IMR-90 (cell line): ENCODE data around the gene CFAP91. TPM values are rescaled to one million over a fixed set of nuclear protein-coding genes. Genes with fewer than 3 reads are reported as not detected.
A peak's percentile ranks its signal among the peaks of the same experiment; 100 is the strongest.

Experiments used
- ATAC-seq: fragments of 200-7000 bp; cut with Tn5 transposase; 2 replicates; pipeline ENCODE4 v1.9.1; 2020; ENCODE audit warnings: low read depth, mild to moderate bottlenecking, moderate library complexity
- BruUV-seq: library from RNA; stranded (reverse); fragments of 400-500 nt; replicated peaks from 2 replicates; lab custom pipeline; 2021; lab: Mats Ljungman, UMichigan
- CTCF ChIA-PET: fragments of 300-600 bp; formaldehyde crosslinking; extraction: SDS; loops from one replicate; lab custom pipeline; 2021; ENCODE audit warnings: antibody characterized with exemption; lab: Yijun Ruan, JAX
- POLR2A ChIA-PET: fragments of 300-600 bp; sonication (Branson Sonifier 250); formaldehyde crosslinking; loops from one replicate; lab custom pipeline; 2022; ENCODE audit warnings: antibody characterized with exemption; ENCODE audit not compliant: unreplicated experiment; lab: Charles Lee
- DNase-seq: peaks from one replicate; pipeline ENCODE4 v3.0.0; 2013
- H2AFZ ChIP-seq: replicated peaks from 2 replicates; pipeline ENCODE3; 2013; ENCODE audit warnings: low read length, mild to moderate bottlenecking; ENCODE audit not compliant: poor library complexity
- H2AK5ac ChIP-seq: 2 replicates; pipeline ENCODE4 v1.6.1; 2013; ENCODE audit warnings: low read depth, low read length, inconsistent platforms
- H2AK9ac ChIP-seq: replicated peaks from 2 replicates; pipeline ENCODE3; 2013; ENCODE audit warnings: mild to moderate bottlenecking, low read depth, low read length, moderate library complexity; ENCODE audit not compliant: poor library complexity
- H2BK120ac ChIP-seq: 2 replicates; pipeline ENCODE4 v1.6.1; 2013; ENCODE audit warnings: low read depth, low read length, inconsistent platforms
- H2BK15ac ChIP-seq: 3 replicates; pipeline ENCODE4 v1.6.1; 2013; ENCODE audit warnings: low read depth, low read length, inconsistent platforms
- H2BK20ac ChIP-seq: 2 replicates; pipeline ENCODE4 v1.6.1; 2013; ENCODE audit warnings: low read depth, mild to moderate bottlenecking, inconsistent platforms, low read length, moderate library complexity
- H2BK5ac ChIP-seq: 2 replicates; pipeline ENCODE4 v1.6.1; 2013; ENCODE audit warnings: mild to moderate bottlenecking, low read depth, low read length, inconsistent platforms; ENCODE audit not compliant: poor library complexity, severe bottlenecking
- H3K14ac ChIP-seq: replicated peaks from 2 replicates; pipeline ENCODE4 v1.6.1; 2013; ENCODE audit warnings: low read depth, low read length, inconsistent platforms
- H3K18ac ChIP-seq: 2 replicates; pipeline ENCODE4 v1.6.1; 2013; ENCODE audit warnings: low read depth, low read length, control low read depth
- H3K23ac ChIP-seq: 2 replicates; pipeline ENCODE4 v1.6.1; 2013; ENCODE audit warnings: low read depth, low read length, inconsistent platforms
- H3K27ac ChIP-seq: 2 replicates; pipeline ENCODE4 v1.5.1; 2013; ENCODE audit warnings: mild to moderate bottlenecking, control low read depth, low read length; ENCODE audit not compliant: insufficient read depth
- H3K27me3 ChIP-seq: 2 replicates; pipeline ENCODE4 v1.6.1; 2013; ENCODE audit warnings: low read length; ENCODE audit not compliant: control insufficient read depth, insufficient read depth
- H3K36me3 ChIP-seq: 2 replicates; pipeline ENCODE4 v1.6.1; 2013; ENCODE audit warnings: low read length, mixed read lengths; ENCODE audit not compliant: control insufficient read depth, insufficient read depth
- H3K4ac ChIP-seq: 2 replicates; pipeline ENCODE4 v1.6.1; 2013; ENCODE audit warnings: low read depth, low read length, inconsistent platforms
- H3K4me1 ChIP-seq: 2 replicates; pipeline ENCODE4 v1.6.1; 2013; ENCODE audit warnings: low read length, mixed read lengths; ENCODE audit not compliant: control insufficient read depth, insufficient read depth
- H3K4me2 ChIP-seq: 2 replicates; pipeline ENCODE4 v1.6.1; 2013; ENCODE audit warnings: low read depth, mild to moderate bottlenecking, control low read depth, low read length, moderate library complexity
- H3K4me3 ChIP-seq: 2 replicates; pipeline ENCODE4 v1.5.1; 2013; ENCODE audit warnings: low read depth, mild to moderate bottlenecking, control low read depth, low read length, moderate library complexity; ENCODE audit not compliant: insufficient read depth
- H3K56ac ChIP-seq: 2 replicates; pipeline ENCODE4 v1.6.1; 2013; ENCODE audit warnings: low read length, inconsistent platforms; ENCODE audit not compliant: insufficient read depth; ENCODE audit errors: extremely low read depth
- H3K79me1 ChIP-seq, 2 experiments: 2 replicates each; pipeline ENCODE4 v1.6.1; 2013; ENCODE audit warnings: low read length in 2 of 2, inconsistent platforms in 1 of 2, low read depth in 1 of 2
- H3K9ac ChIP-seq: 2 replicates; pipeline ENCODE4 v1.6.1; 2013; ENCODE audit warnings: low read depth, low read length, control low read depth
- H3K9me1 ChIP-seq: 2 replicates; pipeline ENCODE4 v1.6.1; 2013; ENCODE audit warnings: low read length, inconsistent platforms; ENCODE audit not compliant: insufficient read depth
- H3K9me3 ChIP-seq: 2 replicates; pipeline ENCODE4 v1.6.1; 2013; ENCODE audit warnings: low read length; ENCODE audit not compliant: control insufficient read depth, insufficient read depth
- H4K20me1 ChIP-seq: 2 replicates; pipeline ENCODE4 v1.6.1; 2013; ENCODE audit warnings: low read length, inconsistent platforms; ENCODE audit not compliant: insufficient read depth
- H4K5ac ChIP-seq: 2 replicates; pipeline ENCODE4 v1.6.1; 2013; ENCODE audit warnings: mild to moderate bottlenecking, low read depth, low read length, control low read depth
- H4K8ac ChIP-seq, 2 experiments: 2 replicates each; pipeline ENCODE4 v1.6.1; 2013; ENCODE audit warnings: low read depth in 2 of 2, low read length in 2 of 2, control low read depth in 1 of 2, inconsistent platforms in 1 of 2
- H4K91ac ChIP-seq: 2 replicates; pipeline ENCODE4 v1.6.1; 2013; ENCODE audit warnings: low read depth, low read length, inconsistent platforms; ENCODE audit not compliant: insufficient read depth
- CEBPB ChIP-seq: IDR thresholded peaks from 2 replicates; pipeline ENCODE4 v1.6.1; 2012; ENCODE audit warnings: low read depth, low read length, improper control_type of control experiment
- CTCF ChIP-seq: conservative IDR thresholded peaks from 2 replicates; pipeline ENCODE4 v1.5.1; 2012; ENCODE audit warnings: mild to moderate bottlenecking, low read depth, low read length, improper control_type of control experiment
- FOS ChIP-seq: fragments of 150-350 bp; IDR thresholded peaks from 2 replicates; pipeline ENCODE4 v1.6.1; 2016; ENCODE audit warnings: low read depth, low read length
- MAZ ChIP-seq: IDR thresholded peaks from 2 replicates; pipeline ENCODE4 v1.6.1; 2012; ENCODE audit warnings: low read depth, mild to moderate bottlenecking, low read length, improper control_type of control experiment, moderate library complexity, borderline replicate concordance
- MXI1 ChIP-seq: IDR thresholded peaks from 2 replicates; pipeline ENCODE4 v1.6.1; 2012; ENCODE audit warnings: low read depth, mild to moderate bottlenecking, low read length, moderate library complexity, borderline replicate concordance
- NFE2L2 ChIP-seq: fragments of 150-350 bp; IDR thresholded peaks from 2 replicates; pipeline ENCODE4 v1.6.1; 2016; ENCODE audit warnings: low read depth, mild to moderate bottlenecking, low read length
- RFX5 ChIP-seq: IDR thresholded peaks from 2 replicates; pipeline ENCODE4 v1.8.0; 2012; ENCODE audit warnings: low read depth, mild to moderate bottlenecking, low read length, moderate library complexity
- SMC3 ChIP-seq: fragments of 150-350 bp; IDR thresholded peaks from 2 replicates; pipeline ENCODE4 v1.6.1; 2016; ENCODE audit warnings: low read depth, mild to moderate bottlenecking, antibody characterized with exemption, low read length, moderate library complexity
- WGBS, 2 experiments: methylation state at CpG; one replicate each; pipeline versions ENCODE4 v1.1.5 to v1.1.7; 2013; ENCODE audit warnings: missing lambda C conversion rate in 2 of 2; ENCODE audit not compliant: insufficient read length in 1 of 2; ENCODE audit errors: extremely low coverage in 2 of 2; 5-methylcytosine and 5-hydroxymethylcytosine counted together
- dilution Hi-C: fragments of 300-500 bp; cut with HindIII; formaldehyde crosslinking; loops from one replicate; pipeline ENCODE4 v1.14.3; 2018; ENCODE audit warnings: low sequenced_read_pairs; ENCODE audit not compliant: unreplicated experiment
- in situ Hi-C: fragments of 300-500 bp; cut with MboI; formaldehyde crosslinking; loops from 3 replicates; pipeline ENCODE4 v1.14.3; 2019; ENCODE audit warnings: low sequenced_read_pairs, inconsistent platforms, mixed read lengths
- intact Hi-C: fragments of 100-400 bp; cut with micrococcal nuclease; formaldehyde crosslinking; loops from 2 replicates; pipeline ENCODE4 v1.10.0; 2022
- polyA plus RNA-seq, 3 experiments: library from polyadenylated mRNA; depleted of rRNA; stranded (reverse); fragments of >200 nt; gene quantifications; 2 replicates each; pipeline ENCODE4 v1.2.3, GENCODE V29; 2012; ENCODE audit warnings: low replicate concordance in 1 of 3
- total RNA-seq: library from RNA; depleted of rRNA; stranded (reverse); fragments of >200 nt; gene quantifications from 2 replicates; pipeline ENCODE4 v1.2.3, GENCODE V29; 2012
- TF ChIP-seq, protein P1 (sequence below): fragments of 150-350 bp; IDR thresholded peaks from 2 replicates; pipeline ENCODE4 v1.6.1; 2017; ENCODE audit warnings: mild to moderate bottlenecking, antibody characterized with exemption, low read length, low read depth

CFAP91 gene
- total and polyA plus RNA-seq, 2 of the 4 experiments (the other 2 are of a cell fraction): not detected

GRCh38 chr3:119664850-119665379, 37.9 kb upstream of the CFAP91 start:
- H3K27ac ChIP-seq: no peak overlapping the region
- H4K5ac ChIP-seq: no peak overlapping the region
- H3K14ac ChIP-seq: no peak overlapping the region
- no peak overlapping the region for H4K8ac ChIP-seq
- no peak overlapping the region for H3K9ac ChIP-seq
- no peak overlapping the region for H2AK9ac ChIP-seq
- no peak overlapping the region for H3K18ac ChIP-seq
- H3K23ac ChIP-seq: no peak overlapping the region
- H3K4ac ChIP-seq: no peak overlapping the region
- WGBS, 2 experiments: no CpG with 5 or more reads among the region's 4 CpGs
- no peak overlapping the region for H3K4me3 ChIP-seq
- H3K56ac ChIP-seq: no peak overlapping the region
- H3K4me2 ChIP-seq: no peak overlapping the region
- in situ Hi-C loops (no loop called here), dilution Hi-C loops (no loop called here), intact Hi-C loops (no loop called here)
- no peaks in the 10 kb centered on the region for H3K79me1 ChIP-seq
- H2BK20ac ChIP-seq: no peak overlapping the region
- H3K36me3 ChIP-seq: no peaks in the 10 kb centered on the region
- POLR2A ChIA-PET: no interaction called here
- no peak overlapping the region for H4K91ac ChIP-seq
- no peaks in the 10 kb centered on the region for H3K27me3 ChIP-seq
- H2AK5ac ChIP-seq: no peak overlapping the region
- no peak overlapping the region for H2BK5ac ChIP-seq
- peaks cover 2% of the 10 kb centered on the region; the same call in 1 of the 2 replicates for H3K4me1 ChIP-seq
- no peak overlapping the region for H2AFZ ChIP-seq
- no peak overlapping the region for H2BK15ac ChIP-seq
- no peaks in the 10 kb centered on the region for H3K9me1 ChIP-seq
- no peaks in the 10 kb centered on the region for H3K9me3 ChIP-seq
- BruUV-seq: no TSS peak
- no peaks in the 10 kb centered on the region for H4K20me1 ChIP-seq
- CTCF ChIA-PET: interaction anchor here (0.5 kb wide), 1 partner anchor 490 kb away, joined by 4 read pairs; no protein-coding TSS in a partner anchor
- no peak overlapping the region for H2BK120ac ChIP-seq
- no peak for ATAC-seq
- DNase-seq: peak; percentile 43
- TF ChIP-seq MAZ (no peak), FOS (no peak), CEBPB (no peak), CTCF (no peak), SMC3 (no peak), NFE2L2 (no peak), MXI1 (no peak), RFX5 (no peak)
- TF ChIP-seq, protein P1, sequence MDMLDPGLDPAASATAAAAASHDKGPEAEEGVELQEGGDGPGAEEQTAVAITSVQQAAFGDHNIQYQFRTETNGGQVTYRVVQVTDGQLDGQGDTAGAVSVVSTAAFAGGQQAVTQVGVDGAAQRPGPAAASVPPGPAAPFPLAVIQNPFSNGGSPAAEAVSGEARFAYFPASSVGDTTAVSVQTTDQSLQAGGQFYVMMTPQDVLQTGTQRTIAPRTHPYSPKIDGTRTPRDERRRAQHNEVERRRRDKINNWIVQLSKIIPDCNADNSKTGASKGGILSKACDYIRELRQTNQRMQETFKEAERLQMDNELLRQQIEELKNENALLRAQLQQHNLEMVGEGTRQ: no peak
